ENCODE results near the gene KISS1R.

GRCh38 chr19:888581-889385 is 28.4 kb upstream of the KISS1R start:
- TF ChIP-seq CTCF (IDR thresholded peaks at IDR 0.05) (no peak), POLR2A (IDR thresholded peaks at IDR 0.05) (no peak)
